Stomach (tissue), 9 donors: Measurements from ENCODE around the gene ARHGEF4. TPM values are rescaled to one million over a fixed set of nuclear protein-coding genes. Genes with fewer than 3 reads are reported as not detected.

ENCODE experiments used
- DNase-seq, 2 donors: peaks; one replicate each; pipeline versions ENCODE4 v3.0.0 to v3.0.0-alpha.2; 2013 to 2019
- H3K27ac ChIP-seq, 5 donors: fragments of 200-600 bp in 4 of 5; sonication (generic) in 4 of 5; one replicate each; pipeline ENCODE4 v1.5.1; 2013 to 2019; ENCODE audit warnings: mild to moderate bottlenecking in 1 of 5, moderate library complexity in 1 of 5
- H3K27me3 ChIP-seq, 3 donors: fragments of 200-600 bp; sonication (generic); one replicate each; pipeline ENCODE4 v1.5.1; 2017 to 2019; ENCODE audit warnings: mixed run types in 1 of 3
- H3K36me3 ChIP-seq, 4 donors: fragments of 200-600 bp; sonication (generic); 1 replicate in 3 of 4; 2 replicates in 1 of 4; pipeline ENCODE4 v1.5.1; 2016 to 2019
- H3K4me1 ChIP-seq, 4 donors: fragments of 200-600 bp; sonication (generic); one replicate each; pipeline ENCODE4 v1.5.1; 2016 to 2019
- H3K4me3 ChIP-seq, 4 donors: fragments of 200-600 bp; sonication (generic) in 3 of 4; one replicate each; pipeline ENCODE4 v1.5.1; 2016 to 2019; ENCODE audit warnings: mild to moderate bottlenecking in 1 of 4
- H3K9me3 ChIP-seq, 4 donors: fragments of 200-600 bp; sonication (generic); one replicate each; pipeline ENCODE4 v1.5.1; 2016 to 2019
- CTCF ChIP-seq, 7 experiments: fragments of 450-650 bp in 4 of 7; fragments of 200-600 bp in 3 of 7; sonication (generic) in 3 of 7; IDR thresholded peaks; one replicate each; pipeline ENCODE4 v1.5.1; 2016 to 2019; ENCODE audit warnings: antibody characterized with exemption in 7 of 7, control low read depth in 2 of 7, mild to moderate bottlenecking in 1 of 7
- EP300 ChIP-seq: sonication (generic); formaldehyde crosslinking; IDR thresholded peaks from one replicate; pipeline ENCODE4 v1.6.1; 2017; ENCODE audit warnings: antibody characterized with exemption
- POLR2A ChIP-seq, 4 donors: fragments of 450-650 bp; IDR thresholded peaks; one replicate each; pipeline ENCODE4 v1.6.1; 2016; ENCODE audit warnings: antibody characterized with exemption in 4 of 4, control low read depth in 2 of 4, mild to moderate bottlenecking in 1 of 4, moderate library complexity in 1 of 4
- POLR2AphosphoS5 ChIP-seq, 3 donors: sonication (generic); formaldehyde crosslinking; IDR thresholded peaks; one replicate each; pipeline ENCODE4 v1.6.1; 2016; ENCODE audit warnings: antibody characterized with exemption in 3 of 3
- WGBS, 5 donors: extraction: QIAGEN DNeasy Blood & Tissue Kit in 3 of 5; methylation state at CpG; one replicate each; pipeline versions ENCODE4 v1.1.5 to v1.1.7; 2013 to 2018; 5-methylcytosine and 5-hydroxymethylcytosine counted together
- intact Hi-C: fragments of 100-400 bp; cut with DNase I; formaldehyde crosslinking; loops from one replicate; pipeline ENCODE4 v1.15.1; 2023; ENCODE audit warnings: low total_unique reads
- polyA plus RNA-seq, 3 donors: library from polyadenylated mRNA; stranded (reverse); fragments of 200-250 nt; gene quantifications; one replicate each; pipeline ENCODE4 v1.2.3, GENCODE V29; 2013
- total RNA-seq, 5 donors: library from RNA; depleted of rRNA; stranded (reverse); fragments of >200 nt; gene quantifications; one replicate each; pipeline versions ENCODE4 v1.1.0 to v1.2.3, GENCODE V29; 2014 to 2016
- donor health status: healthy with polysubstance abuse.
- donor health status: Bipolar disorder and iron deficiency.
- donor health status: healthy.

Gene ARHGEF4
- total and polyA plus RNA-seq, 8 donors = 1.4 to 32.3 (median 11.2) TPM; not detected in 1

DNA sequence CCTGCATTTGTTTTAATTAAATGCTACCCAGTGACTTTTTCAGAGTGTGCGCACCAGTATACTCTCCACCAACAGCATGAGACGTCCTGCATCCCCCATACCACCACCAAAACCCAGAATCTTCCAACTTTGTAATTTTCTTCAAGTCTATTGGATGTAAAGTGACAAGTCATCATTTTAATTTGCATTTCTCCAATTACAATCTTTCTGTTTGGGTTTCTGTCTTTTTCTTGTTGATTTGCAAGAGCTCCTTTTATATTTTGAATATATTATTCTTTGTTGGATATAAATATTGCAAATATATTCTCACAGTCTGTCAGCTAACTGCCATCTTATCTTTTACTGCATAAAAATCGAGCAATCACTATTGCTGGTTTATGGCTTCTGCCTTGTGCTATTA, 160.0 kb downstream of the ARHGEF4 start:
- peaks cover 0 to 10% (median 0%) of the 10 kb centered on the region in 3 donors for H3K27me3 ChIP-seq
- no peak for TF ChIP-seq POLR2AphosphoS5 (IDR thresholded peaks at IDR 0.05)
- TF ChIP-seq CTCF (IDR thresholded peaks at IDR 0.05) = no peak
- TF ChIP-seq POLR2A (IDR thresholded peaks at IDR 0.05) = no peak
- no peak for TF ChIP-seq EP300
- intact Hi-C loops = no loop called here
- H3K4me1 ChIP-seq = no peaks in the 10 kb centered on the region
- no peak overlapping the region for H3K27ac ChIP-seq
- no peaks in the 10 kb centered on the region for H3K9me3 ChIP-seq
- no peak for DNase-seq
- H3K36me3 ChIP-seq = no peaks in the 10 kb centered on the region
- 67 to 78% (median 71%) methylated on average over 3 of the region's 3 CpGs for WGBS, 5 donors
- H3K4me3 ChIP-seq = no peak overlapping the region

GRCh38 chr2:130997198-130997597, 160.5 kb downstream of the ARHGEF4 start:
- no peak for TF ChIP-seq POLR2A (IDR thresholded peaks at IDR 0.05)
- no peak for TF ChIP-seq CTCF (IDR thresholded peaks at IDR 0.05)
- no peak for TF ChIP-seq POLR2AphosphoS5 (IDR thresholded peaks at IDR 0.05)
- TF ChIP-seq EP300 = no peak
- intact Hi-C loops = no loop called here
- no peak for DNase-seq
- Histone ChIP-seq H3K27ac (no peak overlapping the region), H3K36me3 (no peaks in the 10 kb centered on the region), H3K9me3 (no peaks in the 10 kb centered on the region), H3K27me3 (peaks cover 0 to 10% (median 0%) of the 10 kb centered on the region in 3 donors), H3K4me1 (no peaks in the 10 kb centered on the region), H3K4me3 (no peak overlapping the region)
- WGBS, 5 donors = 62 to 76% (median 69%) methylated on average over 5 of the region's 5 CpGs

- 66 to 77% (median 68%) methylated on average over 6 of the region's 6 CpGs for WGBS, 5 donors
- intact Hi-C loops = no loop called here
Observed at GRCh38 chr2:130998561-130998960, 161.8 kb downstream of the ARHGEF4 start.

DNA sequence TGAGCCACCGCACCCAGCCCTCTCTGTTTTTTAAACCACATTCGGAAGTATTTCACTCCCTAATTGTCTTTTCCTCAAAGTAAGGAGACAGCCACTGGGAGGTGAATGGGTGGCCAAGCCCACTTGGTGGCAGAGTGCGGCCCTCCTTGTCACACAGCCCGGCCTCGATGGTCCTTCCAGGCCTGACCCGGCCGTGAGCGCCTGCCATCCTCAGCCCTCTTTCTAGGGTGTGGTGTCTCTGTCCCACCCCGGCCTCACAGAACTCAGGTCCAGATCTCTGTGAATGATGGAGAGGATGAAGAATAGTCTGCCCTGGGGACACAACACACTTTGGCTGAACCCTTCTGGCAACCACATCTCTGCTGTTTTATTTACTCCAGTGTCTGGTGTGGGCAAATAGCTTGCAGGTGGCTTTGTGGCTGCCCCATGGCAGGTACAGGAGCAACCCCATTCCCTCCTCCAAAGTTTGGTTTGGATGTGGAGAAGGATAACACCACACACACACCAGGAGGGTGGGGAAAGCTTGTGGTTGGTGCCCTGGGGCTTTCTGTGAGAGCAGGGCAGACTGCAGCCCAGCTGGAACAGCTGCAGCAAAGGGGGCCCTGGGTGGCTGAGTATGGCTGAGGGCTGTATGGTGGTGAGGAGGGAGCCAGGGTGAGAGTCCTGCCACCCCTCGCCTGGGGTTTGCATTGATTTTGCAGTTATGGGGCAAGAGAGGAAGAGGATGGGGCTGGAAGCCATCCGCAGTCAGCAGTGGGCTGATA, 167.9 kb downstream of the ARHGEF4 start:
- no peaks in the 10 kb centered on the region for H3K4me1 ChIP-seq
- no peaks in the 10 kb centered on the region for H3K36me3 ChIP-seq
- no peak overlapping the region for H3K27ac ChIP-seq
- peaks cover 0 to 30% (median 6%) of the 10 kb centered on the region in 3 donors for H3K27me3 ChIP-seq
- 88 to 95% (median 90%) methylated on average over 11 of the region's 11 CpGs for WGBS, 5 donors
- H3K9me3 ChIP-seq = no peaks in the 10 kb centered on the region
- no peak for DNase-seq
- no peak for TF ChIP-seq POLR2A (IDR thresholded peaks at IDR 0.05)
- no peak for TF ChIP-seq EP300
- no peak for TF ChIP-seq POLR2AphosphoS5 (IDR thresholded peaks at IDR 0.05)
- no peak for TF ChIP-seq CTCF (IDR thresholded peaks at IDR 0.05)
- intact Hi-C loops = no loop called here
- H3K4me3 ChIP-seq = no peak overlapping the region

More at GRCh38 chr2:130998561-130998960, 161.8 kb downstream of the ARHGEF4 start:
- TF ChIP-seq POLR2A (IDR thresholded peaks at IDR 0.05) = no peak
- TF ChIP-seq EP300 = no peak
- no peak for TF ChIP-seq CTCF (IDR thresholded peaks at IDR 0.05)
- no peak for TF ChIP-seq POLR2AphosphoS5 (IDR thresholded peaks at IDR 0.05)
- Histone ChIP-seq H3K36me3 (no peaks in the 10 kb centered on the region), H3K4me1 (no peaks in the 10 kb centered on the region), H3K4me3 (no peak overlapping the region), H3K27me3 (peaks cover 0 to 11% (median 0%) of the 10 kb centered on the region in 3 donors), H3K27ac (no peak overlapping the region), H3K9me3 (no peaks in the 10 kb centered on the region)
- DNase-seq = no peak
